Posterior cingulate gyrus (tissue), 11 donors: ENCODE results near the gene PBXIP1.
A peak's percentile ranks its signal among the peaks of the same experiment; 100 is the strongest.

Experiments
- DNase-seq, 10 donors: peaks; one replicate each; pipeline versions ENCODE4 v3.0.0 to v3.0.0-alpha.2; 2020 to 2021; ENCODE audit warnings: mixed read lengths in 3 of 10
- intact Hi-C: fragments of 100-400 bp; cut with DNase I; formaldehyde crosslinking; loops from one replicate; pipeline ENCODE4 v1.15.1; 2023

PBXIP1 gene

GRCh38 chr1:154961207-154962155 is 5.6 kb upstream of the PBXIP1 start, which contains the start of gene PYGO2:
Gene PYGO2, minus strand, starts transcription at chr1:154961782. Its CDS starts 206 bp downstream, at chr1:154961576.
- peak; percentile 62 to 96 (median 78) for DNase-seq
- intact Hi-C loops: loop anchor here (5.0 kb wide), 3 partner anchors 36 to 121 kb away; no protein-coding TSS in a partner anchor

- intact Hi-C loops: loop anchor here (5.0 kb wide), 3 partner anchors 37 to 122 kb away; no protein-coding TSS in a partner anchor
- peak in 1 of 10 donors; percentile 44 for DNase-seq
Observed at GRCh38 chr1:154960446-154961136, 4.7 kb upstream of the PBXIP1 start.

GRCh38 chr1:154959426-154959780 is 3.5 kb upstream of the PBXIP1 start:
- peak in 2 of 10 donors; percentile 17 to 51 for DNase-seq
- intact Hi-C loops: no loop called here

- DNase-seq: peak in 3 of 10 donors; percentile 33 to 79 (median 79)
- intact Hi-C loops: no loop called here
Observed at GRCh38 chr1:154958681-154959425, 3.0 kb upstream of the PBXIP1 start.

GRCh38 chr1:154958036-154958435 is 2.1 kb upstream of the PBXIP1 start:
- intact Hi-C loops: no loop called here
- peak in 1 of 10 donors; percentile 16 for DNase-seq

GRCh38 chr1:154957091-154957657 is 1.3 kb upstream of the PBXIP1 start:
- peak in 2 of 10 donors; percentile 5 to 62 for DNase-seq
- intact Hi-C loops: no loop called here

- intact Hi-C loops: no loop called here
- DNase-seq: peak in 9 of 10 donors; percentile 42 to 95 (median 63)
Observed at GRCh38 chr1:154956544-154956941, 644 bp upstream of the PBXIP1 start.

- peak in 9 of 10 donors; percentile 46 to 95 (median 76) for DNase-seq
- intact Hi-C loops: no loop called here
Observed at GRCh38 chr1:154955039-154955717, 721 bp downstream of the PBXIP1 start.

- intact Hi-C loops: no loop called here
Observed at GRCh38 chr1:154954541-154954940, 1.4 kb downstream of the PBXIP1 start.

GRCh38 chr1:154953611-154954038 is 2.3 kb downstream of the PBXIP1 start:
- intact Hi-C loops: no loop called here

More at GRCh38 chr1:154954541-154954940, 1.4 kb downstream of the PBXIP1 start:
- DNase-seq: peak in 1 of 10 donors; percentile 47

GRCh38 chr1:154952664-154953063 is 3.2 kb downstream of the PBXIP1 start:
- DNase-seq: no peak
- intact Hi-C loops: no loop called here

More at GRCh38 chr1:154953611-154954038, 2.3 kb downstream of the PBXIP1 start:
- DNase-seq: peak in 3 of 10 donors; percentile 48 to 74 (median 67)

GRCh38 chr1:154951901-154952657 is 3.8 kb downstream of the PBXIP1 start:
- peak in 2 of 10 donors; percentile 62 to 69 for DNase-seq
- intact Hi-C loops: no loop called here

GRCh38 chr1:154948079-154948478 is 7.8 kb downstream of the PBXIP1 start:
- intact Hi-C loops: no loop called here
- DNase-seq: peak in 1 of 10 donors; percentile 52

- intact Hi-C loops: no loop called here
Observed at GRCh38 chr1:154945962-154946850, 9.7 kb downstream of the PBXIP1 start.

GRCh38 chr1:154945160-154945961 is 10.5 kb downstream of the PBXIP1 start:
- intact Hi-C loops: no loop called here
- DNase-seq: no peak

More at GRCh38 chr1:154945962-154946850, 9.7 kb downstream of the PBXIP1 start:
- peak in 2 of 10 donors; percentile 38 to 46 for DNase-seq

GRCh38 chr1:154944401-154945159 is 11.3 kb downstream of the PBXIP1 start:
- DNase-seq: no peak
- intact Hi-C loops: no loop called here
